H1 (cell line): ENCODE results near the gene COLQ.

Source experiments
- BACH1 ChIP-seq: IDR thresholded peaks from 2 replicates; pipeline ENCODE4 v1.6.1; 2012; ENCODE audit warnings: low read length, improper control_type of control experiment
- CTCF ChIP-seq, 3 experiments: IDR thresholded peaks; 1 replicate in 2 of 3; 2 replicates in 1 of 3; pipeline versions ENCODE4 v1.5.1 to v1.6.1; 2011; ENCODE audit warnings: low read length in 3 of 3, mild to moderate bottlenecking in 3 of 3, inconsistent platforms in 2 of 3, low read depth in 1 of 3, moderate library complexity in 1 of 3; ENCODE audit not compliant: insufficient read depth in 1 of 3; ENCODE audit errors: control extremely low read depth in 1 of 3
- EP300 ChIP-seq, 2 experiments: IDR thresholded peaks; 1 replicate in 1 of 2; 2 replicates in 1 of 2; pipeline ENCODE4 v1.6.1; 2011 to 2012; ENCODE audit warnings: low read depth in 2 of 2, low read length in 2 of 2, mild to moderate bottlenecking in 2 of 2, borderline replicate concordance in 1 of 2, inconsistent platforms in 1 of 2, moderate library complexity in 1 of 2
- EZH2 ChIP-seq: fragments of 200-600 bp; sonication (generic); IDR thresholded peaks from 2 replicates; pipeline ENCODE4 v1.7.1; 2012; ENCODE audit warnings: low read depth, mild to moderate bottlenecking, moderate library complexity, low read length, inconsistent platforms; ENCODE audit not compliant: severe bottlenecking
- POLR2A ChIP-seq, 2 experiments: IDR thresholded peaks; 1 replicate in 1 of 2; 2 replicates in 1 of 2; pipeline ENCODE4 v1.6.1; 2011; ENCODE audit warnings: low read depth in 2 of 2, low read length in 2 of 2, mild to moderate bottlenecking in 2 of 2; ENCODE audit errors: control extremely low read depth in 1 of 2
- POLR2AphosphoS5 ChIP-seq: IDR thresholded peaks from 2 replicates; pipeline ENCODE4 v1.6.1; 2011; ENCODE audit warnings: low read depth, low read length
- SP1 ChIP-seq: IDR thresholded peaks from 2 replicates; pipeline ENCODE4 v1.6.1; 2011; ENCODE audit warnings: low read depth, low read length
- TAF1 ChIP-seq: IDR thresholded peaks from 2 replicates; pipeline ENCODE4 v1.6.1; 2011; ENCODE audit warnings: mild to moderate bottlenecking, low read depth, low read length

- TF ChIP-seq POLR2AphosphoS5 = no peak
- no peak for TF ChIP-seq CTCF (IDR thresholded peaks at IDR 0.05; ENCODE audit: control extremely low read depth in 1 of 3, insufficient read depth in 1 of 3, low read depth in 1 of 3, low read length in 3 of 3)
- TF ChIP-seq EP300 (IDR thresholded peaks at IDR 0.05; ENCODE audit: borderline replicate concordance in 1 of 2, low read depth in 2 of 2, low read length in 2 of 2) = no peak
- no peak for TF ChIP-seq EZH2
- TF ChIP-seq POLR2A (IDR thresholded peaks at IDR 0.05; ENCODE audit: control extremely low read depth in 1 of 2, low read depth in 2 of 2, low read length in 2 of 2) = no peak
- no peak for TF ChIP-seq BACH1
- TF ChIP-seq SP1 = no peak
- TF ChIP-seq TAF1 = no peak
These were observed 37.1 kb upstream of the COLQ start for GRCh38 chr3:15558581-15558980.
